GM19463 (cell line): ENCODE results near the gene DGKZ.
A peak's percentile ranks its signal among the peaks of the same experiment; 100 is the strongest.
"Not testable (repeated sequence)": the region's sequence is repeated elsewhere in the genome, so short reads cannot be mapped to it uniquely, and the experiment has no call there.

Experiments used
- ATAC-seq: cut with Tn5 transposase; IDR thresholded peaks from one replicate; pipeline ENCODE4 v1.9.1; 2021; ENCODE audit warnings: mild to moderate bottlenecking, moderate library complexity; ENCODE audit not compliant: unreplicated experiment

Gene DGKZ

DNA sequence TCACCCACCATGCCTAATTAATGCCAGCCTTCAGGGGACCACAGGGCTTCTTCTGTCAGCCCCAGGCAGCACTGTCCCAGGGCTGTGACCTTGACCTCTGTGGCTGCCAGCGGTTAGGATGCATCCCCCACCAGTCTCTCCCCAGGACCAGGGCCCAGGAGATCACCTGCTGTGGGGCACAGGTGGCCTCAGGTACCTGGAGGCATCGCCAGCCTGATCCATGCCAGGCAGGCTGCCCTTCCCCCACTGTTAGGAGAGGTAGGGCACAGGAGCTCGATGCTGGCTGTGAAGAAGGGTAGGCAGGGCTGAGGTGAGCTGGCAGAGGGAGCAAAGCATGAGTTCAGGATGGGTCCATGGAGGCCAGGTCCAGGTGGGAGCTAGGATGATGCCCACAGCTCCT, 17.5 kb downstream of the DGKZ start:
- ATAC-seq: no peak

DNA sequence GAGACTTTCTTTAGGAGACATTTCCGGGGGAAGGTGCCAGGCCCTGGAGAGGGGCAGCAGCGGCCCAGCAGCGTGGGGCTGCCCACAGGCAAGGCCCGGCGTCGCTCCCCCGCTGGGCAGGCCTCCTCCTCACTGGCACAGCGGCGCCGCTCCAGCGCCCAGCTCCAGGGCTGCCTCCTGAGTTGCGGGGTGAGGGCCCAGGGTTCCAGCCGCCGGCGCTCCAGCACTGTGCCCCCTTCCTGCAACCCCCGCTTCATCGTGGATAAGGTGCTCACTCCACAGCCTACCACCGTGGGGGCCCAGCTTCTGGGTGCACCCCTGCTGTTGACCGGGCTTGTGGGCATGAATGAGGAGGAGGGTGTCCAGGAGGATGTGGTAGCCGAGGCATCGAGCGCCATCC, 19.0 kb downstream of the DGKZ start:
- no peak for ATAC-seq

DNA sequence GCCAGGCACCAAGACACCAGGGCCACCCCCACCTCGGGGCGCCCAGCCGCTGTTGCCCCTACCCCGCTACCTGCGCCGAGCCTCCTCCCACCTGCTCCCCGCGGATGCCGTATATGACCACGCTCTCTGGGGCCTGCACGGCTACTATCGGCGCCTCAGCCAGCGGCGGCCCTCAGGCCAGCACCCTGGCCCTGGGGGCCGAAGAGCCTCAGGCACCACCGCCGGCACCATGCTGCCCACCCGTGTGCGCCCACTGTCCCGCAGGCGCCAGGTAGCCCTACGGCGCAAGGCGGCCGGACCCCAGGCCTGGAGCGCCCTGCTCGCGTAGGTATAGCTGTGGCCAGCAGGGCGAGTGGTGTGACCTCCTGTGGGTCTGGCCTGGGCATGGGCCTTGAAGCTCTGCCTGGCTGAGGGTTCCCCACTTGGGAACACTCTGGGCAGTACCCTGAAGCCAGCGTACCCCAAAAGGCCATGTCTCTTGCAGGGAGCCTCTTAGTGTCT, 19.4 kb downstream of the DGKZ start:
- no peak for ATAC-seq

DNA sequence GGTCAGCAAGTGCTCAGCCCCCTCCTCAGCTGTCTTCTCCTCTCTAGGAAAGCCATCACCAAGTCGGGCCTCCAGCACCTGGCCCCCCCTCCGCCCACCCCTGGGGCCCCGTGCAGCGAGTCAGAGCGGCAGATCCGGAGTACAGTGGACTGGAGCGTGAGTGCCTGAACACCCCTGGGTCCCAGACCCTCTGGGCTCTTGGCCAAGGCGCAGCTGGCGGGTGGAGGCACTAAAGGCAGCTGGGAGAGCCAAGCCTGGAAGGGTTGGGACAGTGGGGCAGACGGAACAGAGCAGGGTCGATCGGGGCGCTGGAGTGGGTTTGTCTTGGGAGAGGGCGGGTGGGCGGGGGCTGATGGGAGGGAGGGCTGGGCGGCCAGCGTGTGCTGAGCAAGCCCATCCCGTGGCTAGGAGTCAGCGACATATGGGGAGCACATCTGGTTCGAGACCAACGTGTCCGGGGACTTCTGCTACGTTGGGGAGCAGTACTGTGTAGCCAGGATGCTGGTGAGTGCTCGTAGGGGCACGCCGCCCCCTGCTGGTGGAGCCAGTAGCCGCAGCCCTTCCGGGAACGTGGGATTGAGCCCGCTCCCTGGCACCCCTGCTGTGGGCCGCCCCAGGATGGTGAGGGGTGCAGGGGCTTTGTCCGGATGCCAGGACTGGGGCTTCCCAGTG, 20.1 kb downstream of the DGKZ start:
- ATAC-seq: peak; percentile 79

DNA sequence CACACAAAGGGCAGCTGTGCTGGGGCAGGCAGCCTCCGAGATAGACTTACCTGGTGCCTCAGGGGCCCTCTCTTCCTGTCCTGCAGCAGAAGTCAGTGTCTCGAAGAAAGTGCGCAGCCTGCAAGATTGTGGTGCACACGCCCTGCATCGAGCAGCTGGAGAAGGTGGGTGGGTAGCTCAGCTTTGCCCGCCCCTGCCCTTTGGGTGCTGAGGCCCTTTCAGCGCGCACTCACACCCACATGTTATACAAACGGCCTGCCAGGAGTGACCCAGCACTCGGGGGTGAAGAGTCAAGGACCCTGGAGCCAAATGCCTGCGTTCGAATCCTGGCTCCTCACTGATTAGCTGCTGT, 20.6 kb downstream of the DGKZ start:
- ATAC-seq: no peak

DNA sequence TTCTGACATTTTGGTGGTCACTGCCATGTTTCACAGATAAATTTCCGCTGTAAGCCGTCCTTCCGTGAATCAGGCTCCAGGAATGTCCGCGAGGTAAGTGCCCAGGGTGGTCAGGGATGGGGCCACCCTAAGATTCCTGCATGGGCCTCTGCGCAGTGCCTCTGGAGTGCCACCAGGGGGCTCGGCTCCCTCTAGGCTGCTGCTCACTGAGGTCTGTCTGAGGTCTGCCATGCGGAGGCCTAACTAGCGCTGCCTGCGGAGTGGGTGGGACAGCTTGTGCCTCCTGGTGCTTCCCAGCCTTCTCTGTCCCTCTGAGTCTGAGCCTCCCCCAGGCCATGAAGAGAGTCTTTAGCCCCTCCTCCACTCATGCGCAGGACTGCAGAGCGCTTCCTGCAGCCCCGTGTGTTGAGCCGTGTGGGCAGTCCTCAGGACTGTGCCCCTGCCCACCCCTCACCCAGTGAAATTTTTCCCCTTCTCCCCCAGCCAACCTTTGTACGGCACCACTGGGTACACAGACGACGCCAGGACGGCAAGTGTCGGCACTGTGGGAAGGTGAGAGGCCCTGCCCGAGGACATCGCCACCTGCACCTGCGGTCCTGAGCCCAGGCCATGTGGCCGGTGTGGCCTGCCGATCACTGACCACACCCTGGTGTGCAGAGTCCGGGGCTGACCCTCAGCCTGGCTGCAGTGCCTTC, 22.3 kb downstream of the DGKZ start:
- peak; percentile 58 for ATAC-seq

DNA sequence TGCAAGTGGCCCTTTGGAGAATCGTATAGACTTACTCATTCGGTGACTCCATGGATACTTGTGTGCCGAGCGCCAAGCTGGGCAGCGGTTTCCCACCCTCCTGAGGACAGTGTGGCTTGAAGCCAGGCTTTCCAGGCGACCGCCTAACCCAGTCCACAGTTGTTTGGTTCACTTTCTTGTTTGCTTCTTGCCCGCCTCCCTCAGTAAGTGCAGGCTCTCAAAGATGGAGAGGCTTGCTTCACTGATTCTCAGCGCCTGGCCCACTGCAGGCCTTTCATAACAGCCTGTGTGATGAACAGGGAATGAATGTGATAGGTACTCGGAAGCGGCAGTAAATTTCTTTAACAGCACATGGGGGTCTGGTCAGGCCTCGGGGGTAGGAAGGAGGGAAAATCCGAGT, 23.0 kb downstream of the DGKZ start:
- ATAC-seq: no peak

DNA sequence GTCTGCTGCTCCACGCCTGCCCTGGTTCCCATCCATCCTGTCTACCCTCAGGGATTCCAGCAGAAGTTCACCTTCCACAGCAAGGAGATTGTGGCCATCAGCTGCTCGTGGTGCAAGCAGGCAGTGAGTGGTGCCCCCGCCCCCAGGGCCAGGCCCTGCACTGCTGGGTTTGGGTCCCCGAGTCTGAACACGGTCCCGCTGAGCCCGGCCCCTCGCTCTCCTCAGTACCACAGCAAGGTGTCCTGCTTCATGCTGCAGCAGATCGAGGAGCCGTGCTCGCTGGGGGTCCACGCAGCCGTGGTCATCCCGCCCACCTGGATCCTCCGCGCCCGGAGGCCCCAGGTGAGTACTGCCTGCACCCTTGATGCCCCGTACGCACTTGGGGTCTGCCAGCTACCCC, 24.0 kb downstream of the DGKZ start:
- ATAC-seq: not testable (repeated sequence)

DNA sequence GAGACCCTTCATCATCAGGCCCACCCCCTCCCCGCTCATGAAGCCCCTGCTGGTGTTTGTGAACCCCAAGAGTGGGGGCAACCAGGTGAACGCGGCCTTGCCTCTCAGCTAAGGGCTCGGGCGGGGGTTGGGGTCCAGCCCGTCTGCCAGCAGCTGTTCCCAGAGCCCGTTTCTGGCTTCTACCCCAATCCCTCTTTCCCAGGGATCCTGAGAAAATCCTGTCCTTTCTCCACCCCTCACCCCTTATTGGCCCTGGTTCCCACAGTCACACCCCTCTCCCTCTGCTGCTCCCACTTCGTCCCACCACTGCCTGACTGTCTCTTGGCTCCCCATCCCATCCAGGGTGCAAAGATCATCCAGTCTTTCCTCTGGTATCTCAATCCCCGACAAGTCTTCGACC, 24.8 kb downstream of the DGKZ start:
- no peak for ATAC-seq

DNA sequence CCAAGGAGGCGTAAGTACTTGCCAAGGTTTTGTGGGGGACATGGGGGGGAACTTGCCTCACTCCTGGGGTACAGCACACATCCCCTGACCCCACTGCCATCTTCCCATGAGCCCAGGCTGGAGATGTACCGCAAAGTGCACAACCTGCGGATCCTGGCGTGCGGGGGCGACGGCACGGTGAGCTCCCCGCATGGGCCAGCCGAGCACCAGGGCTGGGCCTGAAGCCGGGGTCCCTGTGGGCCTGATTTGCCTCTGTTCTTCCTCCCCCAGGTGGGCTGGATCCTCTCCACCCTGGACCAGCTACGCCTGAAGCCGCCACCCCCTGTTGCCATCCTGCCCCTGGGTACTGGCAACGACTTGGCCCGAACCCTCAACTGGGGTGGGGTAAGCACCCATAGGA, 25.2 kb downstream of the DGKZ start:
- not testable (repeated sequence) for ATAC-seq

DNA sequence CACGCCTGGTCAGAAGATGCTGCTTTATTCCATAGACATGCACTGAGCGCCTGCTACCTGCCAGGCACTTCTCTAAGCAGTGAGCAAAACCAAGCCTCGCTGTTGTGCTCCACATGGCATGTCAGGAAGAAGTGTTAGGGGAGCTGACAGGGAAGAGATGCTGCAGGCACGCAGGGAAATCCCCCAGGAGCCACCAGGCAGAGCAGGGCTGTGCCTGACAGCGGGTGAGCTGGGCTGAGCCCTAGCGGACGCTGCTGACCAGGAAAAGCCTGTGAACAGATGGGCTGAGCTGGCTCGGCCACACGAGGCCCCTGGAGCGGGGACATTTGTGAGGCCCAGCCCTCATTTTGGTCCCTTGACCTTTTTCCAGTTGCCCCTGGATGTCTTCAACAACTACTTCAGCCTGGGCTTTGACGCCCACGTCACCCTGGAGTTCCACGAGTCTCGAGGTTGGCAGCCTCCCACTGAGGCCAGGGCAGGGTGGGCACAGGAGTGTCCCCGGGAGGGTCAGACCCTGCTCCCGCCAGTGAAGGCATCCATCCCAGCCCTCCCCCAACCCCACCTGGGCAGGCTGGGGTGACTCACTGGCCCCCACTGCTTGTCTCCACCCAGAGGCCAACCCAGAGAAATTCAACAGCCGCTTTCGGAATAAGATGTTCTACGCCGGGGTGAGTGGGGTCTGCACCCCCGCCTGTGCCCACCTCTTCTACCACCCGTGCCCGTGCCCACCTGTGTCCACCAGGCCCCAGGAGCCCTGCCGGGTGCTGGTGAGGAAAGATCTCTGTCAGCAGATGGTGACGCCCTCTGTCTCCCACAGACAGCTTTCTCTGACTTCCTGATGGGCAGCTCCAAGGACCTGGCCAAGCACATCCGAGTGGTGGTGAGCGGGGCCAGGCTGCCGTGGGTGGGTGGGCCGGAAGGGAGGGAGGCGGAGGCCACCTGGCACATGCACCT, 26.8 kb downstream of the DGKZ start:
- no peak for ATAC-seq

DNA sequence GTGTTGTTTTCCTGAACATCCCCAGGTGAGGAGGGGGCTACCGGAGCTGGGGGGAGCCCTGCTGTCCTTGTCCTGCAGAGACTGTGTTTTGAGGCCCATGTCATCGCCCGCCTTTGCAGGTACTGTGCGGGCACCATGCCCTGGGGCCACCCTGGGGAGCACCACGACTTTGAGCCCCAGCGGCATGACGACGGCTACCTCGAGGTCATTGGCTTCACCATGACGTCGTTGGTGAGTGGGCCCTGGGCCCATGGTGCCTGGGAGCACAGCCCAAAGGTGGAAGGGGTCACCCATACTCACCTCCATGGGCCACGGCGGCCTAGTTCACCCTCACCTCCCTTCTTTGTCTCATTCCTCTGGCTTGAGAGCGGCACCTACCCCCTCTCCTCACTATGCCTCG, 27.6 kb downstream of the DGKZ start:
- ATAC-seq: no peak

DNA sequence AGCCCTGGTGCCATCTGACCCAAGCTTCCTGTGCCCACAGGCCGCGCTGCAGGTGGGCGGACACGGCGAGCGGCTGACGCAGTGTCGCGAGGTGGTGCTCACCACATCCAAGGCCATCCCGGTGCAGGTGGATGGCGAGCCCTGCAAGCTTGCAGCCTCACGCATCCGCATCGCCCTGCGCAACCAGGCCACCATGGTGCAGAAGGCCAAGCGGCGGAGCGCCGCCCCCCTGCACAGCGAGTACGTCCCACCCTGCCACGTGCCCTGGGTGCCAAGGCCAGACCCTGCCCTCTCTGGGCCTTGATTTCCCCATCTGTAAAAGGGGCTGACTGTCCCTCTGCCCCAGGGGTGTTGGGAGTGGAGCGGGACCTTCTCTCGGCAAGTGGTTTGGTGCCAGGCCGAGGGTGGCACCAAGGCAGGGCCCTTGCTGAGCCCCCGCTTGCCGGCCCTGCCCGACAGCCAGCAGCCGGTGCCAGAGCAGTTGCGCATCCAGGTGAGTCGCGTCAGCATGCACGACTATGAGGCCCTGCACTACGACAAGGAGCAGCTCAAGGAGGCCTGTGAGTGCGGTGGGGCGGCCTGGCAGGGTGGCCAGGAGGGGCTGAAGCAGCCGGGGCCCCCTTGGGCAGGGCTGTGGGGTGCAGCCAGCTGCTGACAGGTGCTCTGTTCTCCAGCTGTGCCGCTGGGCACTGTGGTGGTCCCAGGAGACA, 28.3 kb downstream of the DGKZ start:
- ATAC-seq: no peak

DNA sequence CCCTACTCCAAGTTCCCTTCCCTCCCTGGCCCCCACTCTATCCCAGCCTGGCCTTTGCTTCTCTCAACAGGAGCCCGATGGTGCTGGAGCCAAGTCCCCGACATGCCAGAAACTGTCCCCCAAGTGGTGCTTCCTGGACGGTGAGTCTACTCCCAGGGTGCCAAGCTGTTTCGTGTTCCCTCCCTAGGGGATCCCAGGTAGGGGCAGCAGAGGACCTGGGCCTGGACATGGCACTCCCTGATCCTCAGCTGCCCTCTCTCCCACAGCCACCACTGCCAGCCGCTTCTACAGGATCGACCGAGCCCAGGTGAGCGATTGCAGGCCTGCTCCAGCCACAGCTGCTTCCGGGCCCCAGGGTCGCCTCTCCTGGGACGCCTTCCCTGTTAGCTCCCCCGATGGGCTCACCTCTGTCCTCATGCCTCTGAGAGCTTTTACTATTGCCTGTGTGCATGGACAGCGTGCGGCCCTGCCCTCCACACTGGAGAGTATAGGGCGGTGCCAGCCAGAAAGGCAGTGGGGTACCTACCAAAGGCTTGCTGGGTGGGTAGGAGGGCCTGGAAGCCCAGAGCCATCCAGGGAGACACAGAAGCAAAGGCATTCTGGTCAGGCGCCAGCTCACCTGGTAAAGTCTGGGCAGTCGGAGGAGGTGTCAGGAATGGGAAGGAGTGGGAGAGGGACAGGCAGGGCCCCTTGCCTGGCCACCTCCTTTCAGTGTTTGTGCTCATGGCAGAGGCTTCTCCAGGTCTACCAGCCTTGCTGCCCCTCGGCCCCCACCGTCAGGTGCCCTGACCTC, 29.2 kb downstream of the DGKZ start:
- ATAC-seq: no peak

DNA sequence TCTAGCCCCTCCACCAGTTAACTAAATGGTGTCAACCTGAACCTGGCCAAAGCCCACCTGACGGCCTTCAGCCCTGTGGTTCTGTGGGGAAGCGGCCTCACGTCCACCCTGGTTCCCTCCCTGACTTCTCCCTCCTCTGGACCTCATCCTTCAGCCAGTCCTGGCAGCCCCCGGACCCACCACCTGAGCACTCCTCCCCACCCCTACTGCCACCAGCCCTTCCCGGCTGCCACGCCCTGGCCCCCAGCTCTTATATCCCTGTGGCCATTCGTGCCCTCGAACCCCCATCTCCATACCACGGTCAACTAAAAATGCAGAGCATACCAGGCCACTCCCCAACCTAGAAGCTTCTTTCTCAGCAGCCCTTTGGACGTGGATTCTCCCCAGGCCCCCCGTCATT, 30.0 kb downstream of the DGKZ start:
- no peak for ATAC-seq

DNA sequence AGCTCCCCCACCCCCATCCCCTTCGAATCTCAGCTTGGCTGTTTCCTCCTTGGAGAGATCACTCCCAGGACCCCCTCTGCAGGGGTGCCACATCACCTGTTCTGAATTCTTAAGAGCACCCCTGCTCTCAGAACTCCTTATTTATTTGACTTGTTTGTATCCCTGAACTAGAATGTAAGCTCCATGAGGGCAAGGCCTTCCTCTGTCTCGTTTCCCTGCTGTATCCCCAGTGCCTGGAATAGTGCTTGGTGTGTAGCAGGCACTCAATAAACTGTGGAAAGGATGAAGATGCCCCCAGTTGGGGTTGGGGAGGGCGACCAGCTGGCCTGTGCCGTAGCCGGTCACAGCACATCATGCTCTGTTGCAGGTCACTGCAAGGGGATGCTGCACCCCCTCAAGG, 30.6 kb downstream of the DGKZ start:
- ATAC-seq: no peak

DNA sequence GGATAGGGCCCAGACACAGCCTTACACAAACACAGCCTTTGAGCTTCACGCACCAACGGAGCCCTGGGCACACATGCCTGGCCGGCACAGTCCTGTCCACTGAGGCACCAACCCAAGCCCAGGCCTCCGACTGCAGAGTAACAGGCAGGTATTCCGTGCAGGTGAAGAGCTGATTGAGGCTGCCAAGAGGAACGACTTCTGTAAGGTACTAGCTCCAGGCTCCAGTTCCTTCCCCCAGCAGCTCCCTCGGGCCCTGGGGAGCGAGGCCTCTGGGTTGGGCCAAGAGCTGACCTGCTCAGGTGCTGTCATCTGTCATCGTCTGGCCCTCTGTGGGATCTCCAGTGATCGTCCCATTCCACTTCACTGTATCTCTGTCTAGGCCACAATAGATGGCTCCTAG, 31.0 kb downstream of the DGKZ start:
- no peak for ATAC-seq

DNA sequence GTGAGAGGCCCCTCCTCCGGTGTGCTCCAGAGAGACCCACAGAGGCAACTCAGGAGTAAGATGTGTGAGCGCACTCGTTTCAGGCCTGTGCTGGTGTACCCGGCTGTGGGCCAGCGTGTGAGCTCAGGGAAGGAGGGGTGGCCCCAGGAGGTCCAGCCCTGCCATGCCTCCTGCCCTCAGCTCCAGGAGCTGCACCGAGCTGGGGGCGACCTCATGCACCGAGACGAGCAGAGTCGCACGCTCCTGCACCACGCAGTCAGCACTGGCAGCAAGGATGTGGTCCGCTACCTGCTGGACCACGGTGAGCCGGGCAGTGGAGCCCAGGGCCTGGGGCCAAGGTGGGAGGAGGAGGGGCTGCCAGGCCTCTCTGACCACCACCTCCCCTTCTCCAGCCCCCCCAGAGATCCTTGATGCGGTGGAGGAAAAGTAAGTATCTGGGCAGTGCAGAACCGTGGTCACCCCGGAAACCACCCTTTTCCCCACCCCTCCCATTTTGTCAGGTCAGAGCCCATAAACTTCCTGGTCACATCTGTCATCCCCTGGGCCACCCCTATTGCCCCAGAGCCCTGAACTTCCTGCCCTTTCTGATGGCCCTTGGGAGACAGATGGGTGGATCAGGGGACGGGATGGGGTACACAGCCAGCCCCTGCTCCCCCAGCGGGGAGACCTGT, 31.7 kb downstream of the DGKZ start:
- no peak for ATAC-seq

DNA sequence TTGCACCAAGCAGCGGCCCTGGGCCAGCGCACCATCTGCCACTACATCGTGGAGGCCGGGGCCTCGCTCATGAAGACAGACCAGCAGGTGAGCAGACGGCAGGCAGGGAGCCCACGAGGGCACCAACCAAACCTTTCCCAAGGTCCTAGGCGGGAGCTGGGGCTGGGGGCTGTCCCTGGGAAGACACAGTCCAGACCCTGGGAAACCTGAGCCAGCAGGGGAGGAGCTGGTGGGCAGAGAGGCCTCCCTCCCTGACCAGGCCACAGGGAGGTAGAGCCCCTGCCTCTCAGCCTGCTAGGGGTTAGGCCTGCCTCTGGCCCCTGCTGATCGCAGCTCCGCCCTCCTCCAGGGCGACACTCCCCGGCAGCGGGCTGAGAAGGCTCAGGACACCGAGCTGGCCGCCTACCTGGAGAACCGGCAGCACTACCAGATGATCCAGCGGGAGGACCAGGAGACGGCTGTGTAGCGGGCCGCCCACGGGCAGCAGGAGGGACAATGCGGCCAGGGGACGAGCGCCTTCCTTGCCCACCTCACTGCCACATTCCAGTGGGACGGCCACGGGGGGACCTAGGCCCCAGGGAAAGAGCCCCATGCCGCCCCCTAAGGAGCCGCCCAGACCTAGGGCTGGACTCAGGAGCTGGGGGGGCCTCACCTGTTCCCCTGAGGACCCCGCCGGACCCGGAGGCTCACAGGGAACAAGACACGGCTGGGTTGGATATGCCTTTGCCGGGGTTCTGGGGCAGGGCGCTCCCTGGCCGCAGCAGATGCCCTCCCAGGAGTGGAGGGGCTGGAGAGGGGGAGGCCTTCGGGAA, 32.4 kb downstream of the DGKZ start:
- not testable (repeated sequence) for ATAC-seq
